NCI-H460 (cell line): ENCODE measurements around the gene PTPRT. TPM values are rescaled to one million over a fixed set of nuclear protein-coding genes. Genes with fewer than 3 reads are reported as not detected.

Experiments
- DNase-seq: peaks from one replicate; pipeline ENCODE4 v3.0.0-alpha.2; 2016; ENCODE audit warnings: low read depth; ENCODE audit errors: extremely low read depth
- total RNA-seq: library from RNA; depleted of rRNA; stranded (reverse); fragments of >200 nt; shearing (Covaris generic); gene quantifications from 2 replicates; pipeline ENCODE4 v1.2.3, GENCODE V29; 2014

The PTPRT gene
- total RNA-seq, 1 experiment from 2014 or later = not detected

DNA sequence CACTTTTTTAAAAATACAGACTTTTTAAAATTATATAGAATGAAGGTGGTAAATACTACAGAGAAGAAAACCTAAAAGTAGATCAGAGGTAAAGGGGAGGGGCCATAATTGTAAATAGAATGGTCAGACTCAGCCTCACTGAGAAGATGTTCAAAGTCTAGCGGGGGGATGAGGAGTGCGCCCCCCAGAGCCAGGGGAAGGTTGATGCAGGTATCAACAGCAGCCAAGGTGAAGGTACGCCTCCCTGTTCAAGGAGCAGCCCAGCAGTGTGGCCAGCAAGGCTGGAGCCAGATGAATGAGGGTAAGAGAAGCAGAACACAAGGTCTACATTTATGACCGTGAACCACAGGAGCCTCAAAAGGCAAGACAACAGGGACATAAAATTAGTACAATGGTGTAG, 204.1 kb downstream of the PTPRT start:
- DNase-seq = no peak

DNA sequence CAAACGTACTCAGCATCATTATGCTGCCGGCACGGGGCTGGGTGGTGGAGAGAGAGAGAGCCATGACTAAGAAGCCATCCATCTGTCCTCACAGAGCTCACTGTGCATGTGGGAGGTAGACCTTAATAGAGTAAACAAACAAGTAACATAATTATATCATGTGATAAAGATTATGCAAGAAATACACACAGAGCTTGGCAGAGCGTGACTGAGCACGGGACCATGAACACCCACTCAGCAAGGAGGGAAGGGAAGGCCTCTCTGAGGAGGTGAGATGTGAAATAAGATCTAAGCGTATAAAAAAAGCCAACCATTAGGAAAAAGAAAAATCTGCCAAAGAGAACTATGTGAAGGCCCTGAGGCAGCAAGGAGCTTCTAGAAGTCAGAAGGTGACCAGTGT, 207.5 kb downstream of the PTPRT start:
- DNase-seq = no peak

DNA sequence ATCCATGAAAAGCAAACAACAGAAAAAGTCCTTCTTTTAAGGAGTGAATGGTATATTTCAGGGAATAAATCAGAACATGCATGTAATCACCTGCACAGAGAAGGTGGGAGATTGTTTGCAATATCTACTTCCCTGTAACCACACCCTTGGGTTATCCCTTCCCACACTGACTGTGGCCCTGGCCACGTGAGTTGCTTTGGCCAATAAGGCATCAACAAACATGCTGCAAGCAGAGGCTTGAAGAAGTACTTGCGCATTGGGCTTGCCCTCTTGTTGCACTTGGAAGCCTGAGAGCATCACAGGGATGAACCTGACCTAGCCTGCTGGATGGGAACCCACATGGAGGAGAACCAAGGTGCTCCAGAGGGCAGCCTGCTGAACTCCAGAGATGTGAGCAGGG, 208.5 kb downstream of the PTPRT start:
- DNase-seq = no peak

DNA sequence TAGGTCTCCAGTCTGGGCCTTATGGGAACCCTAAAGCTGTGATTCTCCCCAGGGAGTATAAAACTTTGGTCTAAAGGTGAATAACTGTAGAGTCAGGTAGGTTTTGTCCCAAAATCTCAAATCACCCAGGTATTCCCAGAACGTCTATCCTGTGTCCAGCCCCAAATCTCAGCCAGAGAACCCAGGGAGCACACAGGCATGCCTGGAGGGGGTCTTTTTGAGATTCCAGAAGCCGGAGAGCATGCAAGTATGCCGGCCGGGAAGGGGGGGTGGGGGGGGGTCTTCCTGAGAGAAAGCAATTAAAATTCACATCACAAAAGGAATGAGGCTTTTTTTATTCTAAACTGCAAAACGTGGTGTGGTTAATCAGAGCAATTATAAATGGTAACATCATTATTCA, 210.0 kb downstream of the PTPRT start:
- DNase-seq = no peak

DNA sequence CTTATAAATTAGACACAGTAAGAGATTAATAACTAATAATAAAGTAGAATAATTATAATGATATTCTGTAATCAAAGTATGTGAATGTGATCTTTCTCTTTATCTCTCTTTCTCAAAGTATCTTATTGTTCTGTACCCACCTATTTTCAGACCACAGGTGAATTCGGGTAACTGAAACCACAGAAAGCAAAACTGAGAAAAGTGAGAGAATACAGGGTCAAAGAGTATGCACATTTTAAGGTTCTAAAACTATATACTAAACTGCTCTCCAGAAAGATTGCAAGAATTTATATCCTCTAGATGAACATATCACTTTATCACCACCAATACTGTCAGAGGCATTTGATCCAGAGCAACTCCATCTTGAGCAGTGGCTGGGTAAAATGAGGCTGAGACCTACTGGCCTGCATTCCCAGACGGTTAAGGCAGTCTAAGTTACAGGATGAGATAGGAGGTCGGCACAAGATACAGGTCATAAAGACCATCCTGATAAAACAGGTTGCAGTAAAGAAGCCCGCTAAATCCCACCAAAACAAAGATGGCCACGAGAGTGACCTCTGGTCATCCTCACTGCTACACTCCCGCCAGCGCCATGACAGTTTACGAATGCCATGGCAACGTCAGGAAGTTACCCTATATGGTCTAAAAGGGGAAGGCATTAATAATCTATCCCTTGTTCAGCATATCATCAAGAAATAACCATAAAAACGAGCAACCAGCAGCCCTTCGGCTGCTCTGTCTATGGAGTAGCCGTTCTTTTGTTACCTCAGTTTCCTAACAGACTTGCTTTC, 211.3 kb downstream of the PTPRT start:
- DNase-seq = no peak

DNA sequence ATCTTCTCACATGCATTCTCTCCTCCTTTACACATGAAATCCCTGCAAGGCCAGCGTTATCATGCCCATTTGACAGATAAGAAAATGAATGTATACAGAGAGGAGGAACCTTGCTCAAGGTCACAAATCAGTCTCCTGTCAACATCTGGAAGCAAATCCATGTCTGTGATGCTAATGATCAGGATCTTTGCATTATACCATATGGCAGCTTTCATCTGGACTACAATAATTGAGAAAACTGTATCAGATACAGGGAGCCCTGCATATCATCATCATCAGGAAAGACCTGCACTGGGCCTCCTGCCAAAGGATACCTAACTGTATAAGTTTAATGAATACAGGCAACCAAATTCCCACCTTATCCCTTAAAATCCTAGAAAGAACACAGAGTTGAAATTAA, 213.7 kb downstream of the PTPRT start:
- DNase-seq = no peak

DNA sequence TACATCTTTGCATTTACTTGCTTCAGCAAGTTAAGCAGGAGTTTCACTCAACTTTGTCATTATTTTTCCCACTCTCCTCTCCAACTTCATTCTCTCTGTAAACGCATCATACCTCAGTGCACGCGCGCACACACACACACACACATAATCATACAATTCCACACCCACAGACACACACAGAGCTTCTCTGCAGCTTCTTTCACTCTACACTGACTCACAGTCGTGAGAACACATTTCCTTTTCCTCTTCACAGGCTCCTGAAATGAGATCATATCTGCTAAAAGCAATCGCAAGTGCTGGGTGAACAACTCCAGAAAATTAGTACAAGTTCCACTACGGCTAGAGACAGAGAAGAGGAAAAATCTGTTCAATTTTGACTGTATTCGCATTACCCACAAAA, 215.4 kb downstream of the PTPRT start:
- no peak for DNase-seq

DNA sequence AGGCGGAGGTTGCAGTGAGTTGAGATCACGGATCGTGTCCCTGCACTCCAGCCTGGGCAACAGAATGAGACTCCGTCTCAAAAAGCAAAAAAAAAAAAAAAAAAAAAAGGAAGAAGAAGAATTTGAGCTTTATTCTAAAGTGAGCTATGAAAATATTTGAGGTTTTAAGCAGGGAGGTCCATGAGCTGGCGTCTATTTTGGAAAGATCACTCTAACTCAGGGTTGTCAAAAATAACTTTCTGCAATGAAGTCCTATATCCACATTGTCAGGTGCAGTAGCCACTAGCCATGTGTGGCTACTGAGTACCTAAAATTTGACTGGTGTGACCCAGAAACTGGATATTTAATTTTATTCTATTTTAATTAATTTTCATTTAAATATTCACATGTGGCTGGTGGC, 217.1 kb downstream of the PTPRT start:
- no peak for DNase-seq

DNA sequence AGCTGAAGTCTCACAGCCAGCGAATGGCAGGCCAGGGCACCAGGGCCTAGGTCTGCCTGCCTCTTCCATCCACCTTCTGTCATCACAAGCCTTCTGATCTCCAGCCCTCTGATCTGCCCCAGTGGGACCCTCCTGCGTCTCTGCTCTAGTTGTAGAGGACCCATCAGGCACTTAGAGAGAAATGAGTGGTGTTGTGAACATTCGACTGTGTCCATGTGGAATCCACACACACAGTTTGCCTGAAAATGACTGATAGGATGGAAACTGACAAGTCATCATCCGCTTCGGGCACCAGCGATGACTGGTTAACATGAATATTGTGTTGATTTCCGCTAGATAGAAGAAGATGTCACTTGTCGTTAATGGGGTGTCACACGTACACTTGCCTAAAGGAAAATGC, 221.0 kb downstream of the PTPRT start:
- DNase-seq = no peak

DNA sequence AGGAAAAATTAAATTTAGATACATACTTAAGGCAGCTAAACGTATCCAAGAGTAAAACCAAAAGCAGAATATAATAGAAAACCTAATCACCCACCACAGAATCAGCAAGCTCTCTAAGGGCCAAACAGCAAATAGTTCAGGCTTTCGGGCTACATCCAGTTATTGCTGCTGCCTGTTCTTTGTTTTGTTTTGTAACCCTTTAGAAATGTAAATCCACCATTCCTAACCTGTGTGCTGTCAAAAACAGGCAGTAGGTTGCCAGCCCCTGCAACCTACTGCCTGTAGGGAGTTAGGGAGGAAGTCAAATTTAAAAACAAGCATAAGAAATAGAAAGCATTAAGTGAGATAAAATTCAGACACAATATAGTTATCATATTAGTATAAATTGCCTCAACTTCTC, 225.9 kb downstream of the PTPRT start:
- no peak for DNase-seq

DNA sequence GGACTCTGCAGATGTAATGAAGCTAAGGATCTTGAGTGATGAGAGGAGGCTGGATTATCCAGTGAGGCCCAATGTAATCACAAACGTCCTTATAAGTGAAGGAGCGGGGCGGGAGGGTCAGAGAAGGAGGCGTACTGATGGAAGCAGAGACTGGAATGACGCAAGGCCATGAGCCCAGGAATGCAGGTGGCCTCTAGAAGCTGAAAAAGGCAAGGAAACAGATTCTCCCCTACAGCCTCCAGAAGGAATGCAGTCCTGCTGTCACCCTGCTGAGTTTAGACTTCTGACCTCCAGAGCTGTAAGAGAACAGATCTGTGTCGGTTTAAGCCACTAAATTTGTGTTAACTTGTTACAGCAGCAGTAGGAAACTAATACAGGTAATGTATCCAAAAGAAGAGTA, 227.9 kb downstream of the PTPRT start:
- DNase-seq = no peak

DNA sequence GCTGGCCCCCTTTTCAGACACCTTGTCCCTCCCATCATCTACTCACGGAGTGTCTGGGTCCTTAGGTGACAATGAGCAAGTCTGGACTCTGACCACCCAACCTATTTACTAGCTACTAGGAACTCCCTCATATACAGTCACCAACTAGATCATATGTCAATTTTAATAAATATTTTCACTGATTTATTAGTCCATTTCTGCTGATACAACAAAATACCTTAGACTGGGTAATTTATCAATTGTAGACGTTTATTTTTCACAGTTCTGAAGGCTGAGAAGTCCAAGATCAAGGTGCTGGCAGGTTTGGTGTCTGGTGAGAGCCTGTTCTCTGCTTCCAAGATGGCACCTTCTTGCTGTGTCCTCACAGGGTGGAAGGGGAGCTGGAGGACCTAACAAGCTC, 229.7 kb downstream of the PTPRT start:
- DNase-seq = no peak

DNA sequence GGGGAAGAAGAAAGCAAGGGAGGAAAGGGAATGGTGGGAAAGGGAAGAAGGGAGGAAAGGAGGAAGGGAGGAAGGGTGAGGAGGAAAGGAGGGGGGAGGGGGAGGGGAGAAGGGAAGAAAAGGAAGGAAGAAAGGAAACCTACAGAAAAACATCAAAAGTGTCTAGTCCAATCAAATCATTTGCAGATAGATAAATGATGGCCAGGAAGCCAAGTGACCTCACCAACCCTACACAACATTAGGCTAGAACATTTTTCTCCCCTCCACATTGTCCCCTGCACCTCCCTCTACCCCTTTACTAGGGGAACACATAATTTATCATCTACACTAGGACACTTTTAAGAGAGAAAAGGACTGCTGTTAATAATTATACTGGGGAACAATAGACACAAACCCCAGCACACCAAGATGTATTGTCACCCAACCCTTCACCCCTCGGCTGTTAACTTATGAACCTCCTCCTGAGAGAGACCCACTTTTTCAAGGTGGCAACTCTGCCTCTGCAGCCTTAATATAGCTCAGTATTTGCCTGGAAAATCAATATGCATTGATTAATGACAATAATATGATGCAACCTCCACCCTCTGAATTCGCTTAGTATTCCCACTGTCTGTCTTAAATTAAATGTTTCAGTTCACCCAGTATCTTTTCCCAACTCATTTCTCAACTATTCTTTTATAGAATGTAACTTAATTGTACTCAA, 231.2 kb downstream of the PTPRT start:
- DNase-seq = no peak

DNA sequence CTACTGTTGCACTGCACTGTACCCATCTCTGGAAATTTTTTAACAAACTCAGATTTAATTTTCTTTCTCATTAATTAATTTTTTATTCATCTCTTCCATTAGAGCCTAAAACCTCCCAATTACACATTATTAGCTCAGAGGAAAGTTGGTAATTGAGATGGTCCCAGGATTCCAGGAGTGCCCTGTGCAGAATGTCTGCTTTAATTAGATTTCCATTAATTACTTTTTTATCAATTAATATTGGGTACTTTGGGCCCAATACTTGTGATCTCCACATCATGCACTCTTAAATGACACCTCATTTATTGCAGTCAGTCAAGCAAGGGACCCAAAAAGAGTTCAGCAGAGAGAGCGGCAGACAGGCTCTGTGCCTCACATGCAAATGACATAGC, 232.0 kb downstream of the PTPRT start:
- DNase-seq = no peak

DNA sequence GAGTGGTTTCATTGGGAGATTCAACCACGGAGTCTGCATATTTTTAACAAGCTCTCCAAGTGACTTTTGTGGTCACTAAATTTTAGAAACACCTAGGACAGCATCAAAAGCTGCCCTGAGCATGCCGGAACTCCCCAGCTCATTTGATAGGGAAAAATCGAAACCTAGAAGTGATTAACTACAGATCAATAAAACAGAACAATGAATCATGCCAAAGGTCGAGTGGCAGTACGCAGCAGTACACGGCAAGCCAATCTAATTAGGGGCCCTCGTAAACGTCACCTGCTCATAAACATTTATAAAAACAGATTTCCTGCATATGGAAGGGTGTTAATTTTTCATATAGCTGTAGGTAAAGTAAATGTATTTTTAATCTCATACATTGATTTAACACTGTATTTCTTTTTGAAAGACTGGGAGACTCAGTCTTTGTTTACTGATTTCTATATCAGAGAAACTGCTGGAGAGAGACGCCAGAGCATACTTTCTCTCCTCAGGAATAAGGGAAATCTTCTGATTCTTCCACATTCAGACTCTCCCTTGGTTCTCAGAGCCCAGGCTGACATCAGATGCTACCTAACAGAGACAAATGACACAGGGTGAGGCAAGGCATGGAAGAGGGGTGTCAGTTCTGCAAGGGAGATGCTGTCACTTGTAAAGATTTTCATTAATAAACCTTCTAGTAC, 232.5 kb downstream of the PTPRT start:
- no peak for DNase-seq

DNA sequence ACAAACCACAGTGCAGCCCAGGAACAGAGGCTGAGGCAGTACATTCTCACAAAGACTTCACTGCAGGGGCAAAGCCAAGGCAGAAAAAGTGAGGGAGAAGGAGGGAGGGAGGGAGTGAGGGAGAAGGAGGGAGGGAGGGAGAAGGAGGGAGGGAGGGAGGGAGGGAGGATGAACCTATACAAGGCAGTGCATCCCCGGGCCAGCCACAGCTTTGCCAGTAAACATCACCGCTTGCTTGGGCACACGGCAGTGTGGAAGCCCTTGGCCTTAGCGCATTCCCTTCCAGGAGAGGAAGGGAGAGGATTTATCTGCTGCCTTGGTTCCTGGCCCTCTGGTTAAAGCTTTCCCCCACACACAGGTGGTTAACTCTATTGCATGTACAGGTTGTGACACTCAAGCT, 234.0 kb downstream of the PTPRT start:
- DNase-seq = no peak

DNA sequence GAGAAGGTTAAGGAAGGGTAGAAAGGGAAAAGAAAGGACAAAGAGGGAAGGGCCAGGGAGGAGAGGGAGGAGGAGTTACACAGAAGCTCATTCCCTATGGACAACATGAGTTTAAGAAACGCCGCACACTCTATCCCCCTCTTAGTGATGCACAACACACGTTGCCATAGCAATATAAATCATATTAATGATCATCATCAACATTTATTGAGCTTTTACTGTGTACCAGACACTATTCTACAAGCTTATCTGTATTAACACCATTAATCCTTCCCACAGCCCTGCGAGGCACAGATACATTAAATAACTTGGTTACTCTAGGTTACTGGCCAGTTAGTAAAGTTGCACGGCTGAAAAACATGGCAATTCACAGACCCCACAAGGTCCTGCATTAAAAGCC, 234.8 kb downstream of the PTPRT start:
- no peak for DNase-seq

DNA sequence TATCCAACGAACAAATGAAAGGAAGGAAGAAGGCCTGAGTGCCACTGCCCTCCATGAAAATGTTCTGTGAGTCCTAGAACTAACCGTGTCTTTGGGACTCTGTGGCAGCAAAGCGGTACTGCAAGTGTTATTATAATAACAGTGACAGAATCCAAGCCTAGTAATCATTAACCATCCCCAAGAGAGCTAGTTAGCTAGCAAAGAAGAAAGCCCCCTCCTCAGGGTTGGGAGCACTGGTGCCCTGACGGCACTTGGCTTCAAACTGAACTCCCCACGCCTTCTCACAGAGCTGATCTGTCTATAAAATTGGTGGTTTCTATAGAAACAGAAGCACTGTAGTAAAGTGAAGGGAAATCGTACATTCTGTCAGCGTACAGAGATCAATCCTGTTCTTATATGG, 239.8 kb downstream of the PTPRT start:
- DNase-seq = no peak

DNA sequence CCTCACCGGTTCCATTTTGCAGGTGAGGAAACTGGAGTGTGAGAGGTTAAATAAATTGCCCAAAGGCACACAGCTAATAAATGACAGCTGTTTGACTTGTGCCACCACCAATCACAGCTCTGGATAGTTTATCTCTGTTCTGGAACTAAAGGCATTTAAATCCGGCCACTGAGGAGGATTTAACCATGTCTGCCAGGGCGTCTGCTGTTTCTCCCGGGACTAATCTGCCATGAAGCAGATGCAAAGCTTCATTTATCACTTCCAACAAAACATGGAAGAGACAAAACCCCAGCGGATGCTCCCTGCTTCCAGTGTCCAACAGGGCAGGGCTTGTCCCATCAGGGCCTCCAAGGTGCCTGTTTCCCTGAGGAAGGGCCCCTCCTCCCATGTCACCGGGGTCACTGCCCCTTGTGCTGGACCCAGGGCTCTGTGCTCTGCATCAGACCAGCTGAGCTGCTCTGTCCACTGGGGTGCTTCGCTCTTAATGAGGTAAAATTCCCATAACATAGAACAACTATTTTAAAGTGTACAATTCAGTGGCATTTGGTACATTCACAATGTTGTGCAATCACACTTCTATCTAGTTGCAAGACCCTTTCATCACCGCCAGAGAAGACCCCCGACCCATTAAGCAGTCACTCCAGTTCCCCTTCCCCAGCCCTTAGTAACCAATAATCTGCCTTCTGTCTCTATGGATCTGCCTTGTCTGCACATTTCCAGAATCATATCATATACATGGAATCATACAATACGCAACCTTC, 244.3 kb downstream of the PTPRT start:
- DNase-seq = no peak

DNA sequence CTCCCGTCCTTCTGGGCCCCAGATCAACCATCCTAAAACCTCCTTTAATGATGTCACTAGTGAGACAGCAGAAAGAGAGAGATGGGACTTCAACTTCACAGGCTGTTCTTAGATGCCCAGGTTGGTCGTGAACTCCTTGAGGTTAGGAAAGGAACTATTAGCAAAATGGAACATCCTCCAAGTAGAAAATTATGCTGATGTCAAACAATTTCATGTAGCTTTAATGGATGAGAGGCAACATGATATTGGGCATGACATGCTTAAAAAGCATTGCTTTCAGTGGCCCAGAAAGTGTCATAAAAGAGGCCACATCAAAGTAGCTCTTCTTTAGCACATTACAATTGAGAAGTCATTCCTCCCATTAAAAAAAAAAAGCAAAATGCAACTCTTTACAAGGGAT, 248.1 kb downstream of the PTPRT start:
- no peak for DNase-seq
